ENCODE results near the gene KCNG2. TPM values are rescaled to one million over a fixed set of nuclear protein-coding genes. Genes with fewer than 3 reads are reported as not detected.

Gene KCNG2
- total and polyA plus RNA-seq, 4 donors: 0.03 to 0.23 (median 0.08) TPM; not detected in 1

- Histone ChIP-seq H3K9ac (ENCODE audit: low read depth in 1 of 2, low read length in 2 of 2) (no peak overlapping the region), H3K4me3 (ENCODE audit: low read depth in 1 of 3, low read length in 3 of 3) (no peak overlapping the region), H3K27me3 (ENCODE audit: control insufficient read depth in 4 of 4, insufficient read depth in 4 of 4, low read length in 3 of 4) (no peaks in the 10 kb centered on the region), H3K4me1 (ENCODE audit: control insufficient read depth in 4 of 4, insufficient read depth in 4 of 4, low read length in 3 of 4) (no peaks in the 10 kb centered on the region), H3K36me3 (ENCODE audit: control insufficient read depth in 4 of 4, insufficient read depth in 3 of 4, low read depth in 1 of 4, low read length in 3 of 4) (no peaks in the 10 kb centered on the region), H3K9me3 (ENCODE audit: control insufficient read depth in 4 of 4, low read length in 3 of 4) (peaks cover 0 to 5% (median 0%) of the 10 kb centered on the region in 4 donors), H3K27ac (ENCODE audit: low read depth in 1 of 2, low read length in 2 of 2) (no peak overlapping the region)
- WGBS: 83% methylated on average over 23 of the region's 23 CpGs
- no peak for DNase-seq (ENCODE audit: low spot score)
- TF ChIP-seq EGR1 (IDR thresholded peaks at IDR 0.05; ENCODE audit: low read depth in 2 of 2): no peak
- no peak for TF ChIP-seq JUND (IDR thresholded peaks at IDR 0.05)
- TF ChIP-seq, protein P1, sequence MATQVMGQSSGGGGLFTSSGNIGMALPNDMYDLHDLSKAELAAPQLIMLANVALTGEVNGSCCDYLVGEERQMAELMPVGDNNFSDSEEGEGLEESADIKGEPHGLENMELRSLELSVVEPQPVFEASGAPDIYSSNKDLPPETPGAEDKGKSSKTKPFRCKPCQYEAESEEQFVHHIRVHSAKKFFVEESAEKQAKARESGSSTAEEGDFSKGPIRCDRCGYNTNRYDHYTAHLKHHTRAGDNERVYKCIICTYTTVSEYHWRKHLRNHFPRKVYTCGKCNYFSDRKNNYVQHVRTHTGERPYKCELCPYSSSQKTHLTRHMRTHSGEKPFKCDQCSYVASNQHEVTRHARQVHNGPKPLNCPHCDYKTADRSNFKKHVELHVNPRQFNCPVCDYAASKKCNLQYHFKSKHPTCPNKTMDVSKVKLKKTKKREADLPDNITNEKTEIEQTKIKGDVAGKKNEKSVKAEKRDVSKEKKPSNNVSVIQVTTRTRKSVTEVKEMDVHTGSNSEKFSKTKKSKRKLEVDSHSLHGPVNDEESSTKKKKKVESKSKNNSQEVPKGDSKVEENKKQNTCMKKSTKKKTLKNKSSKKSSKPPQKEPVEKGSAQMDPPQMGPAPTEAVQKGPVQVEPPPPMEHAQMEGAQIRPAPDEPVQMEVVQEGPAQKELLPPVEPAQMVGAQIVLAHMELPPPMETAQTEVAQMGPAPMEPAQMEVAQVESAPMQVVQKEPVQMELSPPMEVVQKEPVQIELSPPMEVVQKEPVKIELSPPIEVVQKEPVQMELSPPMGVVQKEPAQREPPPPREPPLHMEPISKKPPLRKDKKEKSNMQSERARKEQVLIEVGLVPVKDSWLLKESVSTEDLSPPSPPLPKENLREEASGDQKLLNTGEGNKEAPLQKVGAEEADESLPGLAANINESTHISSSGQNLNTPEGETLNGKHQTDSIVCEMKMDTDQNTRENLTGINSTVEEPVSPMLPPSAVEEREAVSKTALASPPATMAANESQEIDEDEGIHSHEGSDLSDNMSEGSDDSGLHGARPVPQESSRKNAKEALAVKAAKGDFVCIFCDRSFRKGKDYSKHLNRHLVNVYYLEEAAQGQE (IDR thresholded peaks at IDR 0.05): no peak
- no peak for TF ChIP-seq GABPA (IDR thresholded peaks at IDR 0.05 in 1 of 2, conservative IDR thresholded peaks at IDR 0.05 in 1 of 2)
- TF ChIP-seq FOXA2 (IDR thresholded peaks at IDR 0.05): no peak
- no peak for TF ChIP-seq HNF4A (conservative IDR thresholded peaks at IDR 0.05)
- TF ChIP-seq NR2F2 (IDR thresholded peaks at IDR 0.05): no peak
- no peak for TF ChIP-seq HNF4G (IDR thresholded peaks at IDR 0.05)
- TF ChIP-seq, protein P2, sequence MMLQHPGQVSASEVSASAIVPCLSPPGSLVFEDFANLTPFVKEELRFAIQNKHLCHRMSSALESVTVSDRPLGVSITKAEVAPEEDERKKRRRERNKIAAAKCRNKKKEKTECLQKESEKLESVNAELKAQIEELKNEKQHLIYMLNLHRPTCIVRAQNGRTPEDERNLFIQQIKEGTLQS (IDR thresholded peaks at IDR 0.05): no peak
- no peak for TF ChIP-seq RXRA (IDR thresholded peaks at IDR 0.05)
- TF ChIP-seq, protein P3, sequence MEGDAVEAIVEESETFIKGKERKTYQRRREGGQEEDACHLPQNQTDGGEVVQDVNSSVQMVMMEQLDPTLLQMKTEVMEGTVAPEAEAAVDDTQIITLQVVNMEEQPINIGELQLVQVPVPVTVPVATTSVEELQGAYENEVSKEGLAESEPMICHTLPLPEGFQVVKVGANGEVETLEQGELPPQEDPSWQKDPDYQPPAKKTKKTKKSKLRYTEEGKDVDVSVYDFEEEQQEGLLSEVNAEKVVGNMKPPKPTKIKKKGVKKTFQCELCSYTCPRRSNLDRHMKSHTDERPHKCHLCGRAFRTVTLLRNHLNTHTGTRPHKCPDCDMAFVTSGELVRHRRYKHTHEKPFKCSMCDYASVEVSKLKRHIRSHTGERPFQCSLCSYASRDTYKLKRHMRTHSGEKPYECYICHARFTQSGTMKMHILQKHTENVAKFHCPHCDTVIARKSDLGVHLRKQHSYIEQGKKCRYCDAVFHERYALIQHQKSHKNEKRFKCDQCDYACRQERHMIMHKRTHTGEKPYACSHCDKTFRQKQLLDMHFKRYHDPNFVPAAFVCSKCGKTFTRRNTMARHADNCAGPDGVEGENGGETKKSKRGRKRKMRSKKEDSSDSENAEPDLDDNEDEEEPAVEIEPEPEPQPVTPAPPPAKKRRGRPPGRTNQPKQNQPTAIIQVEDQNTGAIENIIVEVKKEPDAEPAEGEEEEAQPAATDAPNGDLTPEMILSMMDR (IDR thresholded peaks at IDR 0.05; ENCODE audit: low read depth, low read length, missing input control): no peak
- no peak for TF ChIP-seq RAD21 (IDR thresholded peaks at IDR 0.05)
- no peak for TF ChIP-seq SP1 (IDR thresholded peaks at IDR 0.05)
- no peak for TF ChIP-seq FOXA1 (IDR thresholded peaks at IDR 0.05)
- no peak for TF ChIP-seq TAF1 (conservative IDR thresholded peaks at IDR 0.05)
- no peak for TF ChIP-seq MAX (IDR thresholded peaks at IDR 0.05)
- no peak for TF ChIP-seq ZBTB33 (IDR thresholded peaks at IDR 0.05)
Observed at GRCh38 chr18:79875931-79876461, 78.3 kb downstream of the KCNG2 start.

Measured in liver (tissue), 9 donors.